GM19328 (cell line): ENCODE data around the gene CETN2.
"Not testable (repeated sequence)": the region's sequence is repeated elsewhere in the genome, so short reads cannot be mapped to it uniquely, and the experiment has no call there.

Source experiments
- ATAC-seq: cut with Tn5 transposase; IDR thresholded peaks from one replicate; pipeline ENCODE4 v1.9.1; 2021; ENCODE audit warnings: mild to moderate bottlenecking, moderate library complexity; ENCODE audit not compliant: unreplicated experiment

The CETN2 gene

GRCh38 chrX:152830312-152831305, at the start of gene CETN2, which contains the start of gene NSDHL:
Gene CETN2, minus strand, starts transcription at chrX:152830757. Its CDS starts 47 bp downstream, at chrX:152830710.
Gene NSDHL, plus strand, starts transcription at chrX:152831063. Its CDS starts 15,262 bp downstream, at chrX:152846325.
- peak; percentile 98 for ATAC-seq

- no peak for ATAC-seq
These were observed 48.6 kb upstream of the CETN2 start for GRCh38 chrX:152878976-152879755.

- no peak for ATAC-seq
These were observed 46.6 kb upstream of the CETN2 start for GRCh38 chrX:152876931-152877840.

GRCh38 chrX:152873361-152873760, 42.8 kb upstream of the CETN2 start:
- no peak for ATAC-seq

GRCh38 chrX:152872522-152872921, 42.0 kb upstream of the CETN2 start:
- ATAC-seq, result no peak

- ATAC-seq, result no peak
These were observed 40.7 kb upstream of the CETN2 start for GRCh38 chrX:152871260-152871659.

GRCh38 chrX:152869972-152870371, 39.4 kb upstream of the CETN2 start:
- no peak for ATAC-seq

- ATAC-seq, result no peak
These were observed 35.8 kb upstream of the CETN2 start for GRCh38 chrX:152866386-152866785.

GRCh38 chrX:152865232-152865920, 34.8 kb upstream of the CETN2 start:
- no peak for ATAC-seq

- ATAC-seq, result no peak
These were observed 31.3 kb upstream of the CETN2 start for GRCh38 chrX:152861826-152862225.

- no peak for ATAC-seq
These were observed 30.6 kb upstream of the CETN2 start for GRCh38 chrX:152861116-152861515.

GRCh38 chrX:152853986-152854385, 23.4 kb upstream of the CETN2 start:
- no peak for ATAC-seq

- no peak for ATAC-seq
These were observed 19.9 kb upstream of the CETN2 start for GRCh38 chrX:152850465-152850864.

- no peak for ATAC-seq
These were observed 16.7 kb upstream of the CETN2 start for GRCh38 chrX:152847281-152847680.

GRCh38 chrX:152845618-152846240, 15.2 kb upstream of the CETN2 start:
- ATAC-seq, result no peak

GRCh38 chrX:152844256-152844655, 13.7 kb upstream of the CETN2 start:
- no peak for ATAC-seq

GRCh38 chrX:152843852-152844251, 13.3 kb upstream of the CETN2 start:
- ATAC-seq, result no peak

- ATAC-seq, result no peak
These were observed 12.3 kb upstream of the CETN2 start for GRCh38 chrX:152842772-152843338.

- ATAC-seq, result not testable (repeated sequence)
These were observed 4.9 kb upstream of the CETN2 start for GRCh38 chrX:152835470-152835869.
